Stimulated activated CD8-positive, alpha-beta memory T cell treated with anti-CD3 and anti-CD28 coated beads, Interleukin-15, amount 100 ng/mL, for 1 hour (primary cell): ENCODE results near the gene THBD.

ENCODE experiments used
- DNase-seq: peaks from one replicate; pipeline ENCODE4 v3.0.0-alpha.2; 2020; ENCODE audit warnings: low read depth

The THBD gene

GRCh38 chr20:23061734-23062561, 12.5 kb upstream of the THBD start:
- no peak for DNase-seq

- no peak for DNase-seq
Measured at GRCh38 chr20:23061262-23061661, 11.8 kb upstream of the THBD start.

GRCh38 chr20:23060629-23061028, 11.2 kb upstream of the THBD start:
- no peak for DNase-seq

GRCh38 chr20:23059846-23060245, 10.4 kb upstream of the THBD start:
- no peak for DNase-seq

GRCh38 chr20:23059001-23059400, 9.5 kb upstream of the THBD start:
- DNase-seq: no peak

- no peak for DNase-seq
Measured at GRCh38 chr20:23058240-23058639, 8.8 kb upstream of the THBD start.

- DNase-seq: no peak
Measured at GRCh38 chr20:23052904-23053303, 3.4 kb upstream of the THBD start.

GRCh38 chr20:23050847-23051627, 1.6 kb upstream of the THBD start:
- DNase-seq: no peak

- DNase-seq: no peak
Measured at GRCh38 chr20:23050076-23050838, 785 bp upstream of the THBD start.

GRCh38 chr20:23048283-23049200, 930 bp downstream of the THBD start:
- no peak for DNase-seq

GRCh38 chr20:23047738-23048214, 1.7 kb downstream of the THBD start:
- DNase-seq: no peak

- DNase-seq: no peak
Measured at GRCh38 chr20:23047001-23047737, 2.3 kb downstream of the THBD start.

- DNase-seq: no peak
Measured at GRCh38 chr20:23046431-23046830, 3.0 kb downstream of the THBD start.

- no peak for DNase-seq
Measured at GRCh38 chr20:23043376-23043775, 6.1 kb downstream of the THBD start.

GRCh38 chr20:23042270-23042669, 7.2 kb downstream of the THBD start:
- no peak for DNase-seq

GRCh38 chr20:23039885-23040508, 9.5 kb downstream of the THBD start:
- DNase-seq: no peak

GRCh38 chr20:23039136-23039875, 10.2 kb downstream of the THBD start:
- no peak for DNase-seq

GRCh38 chr20:23037017-23037481, 12.4 kb downstream of the THBD start:
- DNase-seq: no peak

- no peak for DNase-seq
Measured at GRCh38 chr20:23036371-23036770, 13.1 kb downstream of the THBD start.
